Activated CD4-positive, CD25-positive, alpha-beta regulatory T cell (primary cell): ENCODE data around the gene TNNT2.

Experiments
- DNase-seq, 4 experiments: peaks; one replicate each; lab custom pipeline; 2025; lab: John Stamatoyannopoulos, UW

Gene TNNT2

GRCh38 chr1:201356701-201357100, 20.8 kb downstream of the TNNT2 start:
- no peak for DNase-seq

- no peak for DNase-seq
These were observed 21.2 kb downstream of the TNNT2 start for GRCh38 chr1:201356236-201356635.

DNA sequence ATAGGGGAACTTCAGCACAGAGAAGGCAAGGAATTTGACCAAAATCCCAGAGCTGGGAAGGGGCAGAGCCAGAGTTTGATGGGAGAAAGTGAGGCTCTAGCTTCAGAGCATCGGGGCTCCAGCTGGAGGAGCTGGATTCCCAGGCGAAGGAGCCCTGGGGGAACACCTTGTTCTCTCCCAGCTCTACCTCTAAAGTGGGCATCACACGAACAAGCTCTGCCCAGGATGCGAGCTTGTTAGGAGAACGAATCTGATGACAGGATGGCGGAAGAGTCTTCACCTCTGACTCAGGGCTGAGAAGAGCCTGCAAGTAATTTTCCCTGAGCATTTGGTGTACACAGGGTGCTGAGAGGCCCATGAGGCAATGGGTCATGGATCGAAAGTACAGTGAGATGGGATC, 22.0 kb downstream of the TNNT2 start:
- DNase-seq = no peak

DNA sequence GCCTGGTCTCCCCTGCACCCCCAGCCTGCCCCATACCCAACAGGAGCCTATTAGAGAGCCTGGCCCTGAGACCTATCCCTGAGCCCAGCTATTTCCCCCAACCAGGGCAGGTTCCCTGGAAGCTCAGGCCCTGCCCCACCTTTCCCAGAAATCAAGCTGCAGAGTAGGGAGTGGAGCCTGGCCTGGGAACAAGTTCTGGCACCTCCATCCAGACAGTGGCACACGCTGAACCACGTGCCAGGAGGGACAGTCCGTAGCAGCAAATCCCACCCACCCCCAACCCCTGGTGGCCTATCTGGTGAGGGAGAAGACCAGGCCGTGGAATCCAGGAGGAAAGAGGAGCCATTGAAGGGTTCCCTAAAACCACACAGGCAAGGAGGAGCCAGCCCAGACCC, 22.6 kb downstream of the TNNT2 start:
- no peak for DNase-seq

GRCh38 chr1:201354151-201354900, 23.2 kb downstream of the TNNT2 start:
- DNase-seq = no peak

DNA sequence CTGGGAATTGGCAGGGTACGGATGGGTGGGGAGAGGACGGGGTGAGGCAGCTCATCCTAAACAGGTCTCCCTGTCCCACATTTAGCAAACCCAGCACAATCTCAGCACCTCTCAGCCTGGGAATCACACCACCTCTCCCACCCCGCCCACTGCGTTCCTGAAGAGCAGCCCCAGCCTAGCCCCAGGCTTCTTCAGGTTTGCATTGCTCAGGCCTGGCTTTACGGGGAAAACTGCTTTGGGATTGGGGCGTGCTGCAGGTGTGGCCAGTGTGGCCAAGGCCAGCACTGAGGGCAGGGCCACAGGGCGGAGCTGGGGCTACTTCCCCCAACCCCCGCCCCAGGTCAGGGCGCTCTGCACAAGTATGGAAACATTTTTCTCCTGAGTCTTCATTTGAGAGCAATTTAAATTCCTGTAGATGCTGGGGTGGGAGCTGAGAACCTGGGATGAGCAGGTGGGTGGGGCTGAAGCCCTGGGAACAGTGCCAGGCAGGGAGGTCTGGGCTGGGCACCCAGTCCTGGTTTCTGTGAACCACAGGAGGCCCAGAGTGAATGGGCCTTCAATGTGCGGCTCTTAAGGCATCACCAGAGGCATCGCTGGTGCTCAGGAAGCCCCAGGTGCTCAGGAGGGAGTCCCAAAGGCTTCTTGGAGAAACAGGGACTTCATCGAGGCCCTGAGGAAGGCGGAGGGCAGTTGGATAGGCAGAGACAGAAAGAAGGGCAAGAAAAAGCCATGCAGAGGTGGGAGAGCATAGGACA, 24.1 kb downstream of the TNNT2 start:
- DNase-seq = no peak

GRCh38 chr1:201351617-201352016, 25.9 kb downstream of the TNNT2 start:
- no peak for DNase-seq

DNA sequence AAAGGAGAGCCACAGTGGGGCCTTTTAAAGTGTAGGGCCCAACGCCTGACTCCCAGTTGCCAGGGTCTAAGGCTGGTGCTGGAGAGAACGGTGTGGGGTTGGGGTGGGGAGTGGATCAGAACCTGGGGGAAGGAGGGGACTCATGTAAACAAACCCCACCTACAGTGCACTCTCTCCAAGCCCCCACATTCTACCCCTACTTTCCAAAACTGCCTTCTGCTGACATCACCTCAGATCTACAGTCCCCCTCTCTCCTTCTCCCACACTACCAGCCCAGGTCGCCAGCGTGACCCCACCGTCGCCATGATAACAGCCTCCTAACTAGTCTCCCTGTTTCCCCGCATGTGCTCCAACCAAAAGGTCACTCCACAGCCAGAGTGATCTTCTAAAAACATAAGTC, 26.6 kb downstream of the TNNT2 start:
- no peak for DNase-seq

DNA sequence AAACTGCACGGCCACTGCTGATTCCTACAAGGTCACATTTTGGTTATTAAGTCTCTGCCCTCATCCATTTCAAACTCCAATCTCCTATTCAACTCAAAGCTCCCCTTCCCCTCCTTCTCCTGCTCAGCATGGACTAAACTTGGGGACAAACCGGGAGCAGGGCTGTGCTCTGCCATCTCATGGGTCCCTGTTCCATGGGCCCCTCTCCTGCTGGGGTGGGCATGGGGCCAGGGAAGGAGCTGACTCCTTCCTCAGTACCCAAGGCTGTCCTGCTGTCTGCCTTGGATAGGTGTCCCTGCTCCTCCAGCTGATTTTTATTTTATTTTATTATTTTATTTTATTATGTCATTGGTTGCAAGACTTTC, 27.1 kb downstream of the TNNT2 start:
- DNase-seq = no peak

DNA sequence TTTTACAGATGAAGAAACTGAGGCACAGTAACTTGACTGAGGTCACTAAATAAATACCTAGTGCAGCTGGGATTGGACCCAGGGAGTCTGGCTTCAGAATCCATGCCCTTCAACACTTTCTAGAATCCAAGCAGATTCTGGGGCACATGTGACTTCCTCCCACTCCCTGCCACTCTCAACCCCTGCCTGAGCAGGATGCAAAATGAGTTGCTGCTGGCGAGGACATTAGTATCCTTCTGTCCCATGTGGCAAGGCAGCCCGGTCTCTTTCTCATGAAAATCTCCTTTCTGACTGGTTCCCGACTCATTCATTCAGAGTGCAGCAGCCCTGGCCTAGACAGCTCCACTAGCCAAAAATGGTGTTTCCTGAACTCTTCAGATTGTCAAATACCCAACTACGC, 28.4 kb downstream of the TNNT2 start:
- no peak for DNase-seq

DNA sequence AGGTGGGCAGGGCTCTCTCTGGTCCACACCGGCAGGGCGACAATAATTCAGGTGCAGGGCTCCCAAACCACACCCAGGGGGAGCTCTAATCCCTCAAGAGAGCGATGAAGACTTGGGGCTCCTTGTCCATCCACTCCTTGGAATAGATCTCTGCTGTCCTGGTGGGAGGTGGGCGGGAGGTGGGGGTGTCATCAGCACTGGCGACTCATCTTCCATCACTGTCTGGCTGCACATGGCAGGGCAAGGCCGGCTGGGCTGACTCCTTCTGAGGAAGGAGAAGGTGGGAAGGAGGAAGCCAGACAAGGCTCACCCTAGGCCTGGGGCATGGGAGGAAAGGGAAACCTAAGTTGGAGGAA, 29.3 kb downstream of the TNNT2 start:
- no peak for DNase-seq

DNA sequence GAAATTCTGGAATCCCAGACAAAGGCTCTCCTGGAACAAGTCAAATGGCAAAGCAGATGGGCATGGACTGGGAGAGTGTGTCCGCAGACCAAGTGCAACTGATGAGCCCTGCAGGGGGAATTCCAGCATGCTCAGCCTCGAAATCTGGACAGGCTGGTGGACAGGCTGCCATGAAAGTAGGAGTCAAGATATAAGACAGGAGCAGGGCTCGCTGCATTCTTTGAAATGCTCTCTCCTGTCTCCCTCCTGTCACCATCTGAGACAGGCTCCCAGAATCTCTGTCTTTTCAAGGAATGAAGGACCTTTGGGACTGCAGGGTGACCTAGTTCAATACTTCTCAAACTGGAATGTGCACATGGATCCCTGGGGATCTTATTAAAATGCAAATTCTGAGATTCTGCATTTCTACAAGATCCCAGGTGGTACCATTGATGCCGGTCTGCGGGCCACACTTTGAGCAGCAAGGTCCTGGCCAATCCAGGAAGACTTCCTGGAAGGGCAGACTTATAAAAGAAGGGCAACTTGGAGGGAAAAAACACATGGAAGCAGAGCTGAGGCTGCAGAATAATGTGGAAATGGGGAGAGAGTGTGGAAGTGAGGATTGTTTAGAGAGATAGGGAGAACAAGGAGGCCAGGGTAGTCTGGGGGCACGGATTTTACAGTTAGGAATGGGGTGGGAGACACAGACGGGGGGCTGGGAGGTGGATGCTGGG, 29.8 kb downstream of the TNNT2 start:
- no peak for DNase-seq

DNA sequence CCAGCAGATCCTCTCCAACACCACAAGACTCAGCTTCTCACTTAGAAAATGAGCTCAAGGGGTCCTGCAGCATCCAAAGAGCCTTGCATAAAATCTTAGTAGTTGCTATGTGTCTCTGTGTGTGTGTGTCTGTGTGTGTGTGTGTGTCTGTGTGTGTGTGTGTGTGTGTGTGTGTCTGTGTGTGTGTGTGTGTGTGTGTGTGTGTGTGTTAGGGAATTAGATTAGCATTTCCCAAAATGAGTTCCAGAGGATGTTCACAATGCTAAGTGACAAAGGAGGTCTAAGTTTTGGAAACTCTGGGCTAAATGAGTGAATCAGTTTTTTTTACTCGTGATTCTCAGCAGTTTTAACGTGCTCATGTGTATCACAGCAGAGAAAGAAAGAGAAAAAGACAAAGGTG, 30.5 kb downstream of the TNNT2 start:
- DNase-seq = no peak

DNA sequence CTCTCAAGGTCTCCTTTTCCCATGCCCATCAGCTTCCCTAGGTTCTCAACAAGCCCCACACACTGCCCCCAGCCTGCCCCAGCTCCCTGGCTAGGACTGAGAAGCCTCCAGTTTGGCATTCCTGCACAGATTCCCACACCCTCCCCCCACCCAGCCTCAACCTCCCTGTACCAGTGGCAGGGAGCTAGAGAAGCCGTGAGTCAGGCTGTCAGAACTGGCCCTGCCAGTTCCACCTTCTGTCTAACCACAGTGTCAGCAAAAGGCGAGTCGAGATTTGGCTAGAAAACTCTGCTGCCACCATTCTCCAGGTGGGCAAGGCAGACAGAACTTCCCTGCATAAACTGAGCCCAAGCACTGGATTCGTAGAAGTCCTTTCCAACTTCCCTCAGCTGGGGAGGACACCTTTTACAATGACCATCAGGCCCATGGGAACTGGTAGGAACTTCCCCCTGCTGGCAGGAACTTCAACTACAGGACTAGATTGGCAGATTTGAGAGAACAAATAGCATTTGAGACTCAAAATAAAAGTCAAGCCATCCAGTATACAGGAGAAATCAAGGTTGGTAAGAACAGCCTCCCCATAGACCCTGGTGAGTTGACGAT, 31.0 kb downstream of the TNNT2 start:
- no peak for DNase-seq

GRCh38 chr1:201345081-201345355, 32.5 kb downstream of the TNNT2 start:
- no peak for DNase-seq

DNA sequence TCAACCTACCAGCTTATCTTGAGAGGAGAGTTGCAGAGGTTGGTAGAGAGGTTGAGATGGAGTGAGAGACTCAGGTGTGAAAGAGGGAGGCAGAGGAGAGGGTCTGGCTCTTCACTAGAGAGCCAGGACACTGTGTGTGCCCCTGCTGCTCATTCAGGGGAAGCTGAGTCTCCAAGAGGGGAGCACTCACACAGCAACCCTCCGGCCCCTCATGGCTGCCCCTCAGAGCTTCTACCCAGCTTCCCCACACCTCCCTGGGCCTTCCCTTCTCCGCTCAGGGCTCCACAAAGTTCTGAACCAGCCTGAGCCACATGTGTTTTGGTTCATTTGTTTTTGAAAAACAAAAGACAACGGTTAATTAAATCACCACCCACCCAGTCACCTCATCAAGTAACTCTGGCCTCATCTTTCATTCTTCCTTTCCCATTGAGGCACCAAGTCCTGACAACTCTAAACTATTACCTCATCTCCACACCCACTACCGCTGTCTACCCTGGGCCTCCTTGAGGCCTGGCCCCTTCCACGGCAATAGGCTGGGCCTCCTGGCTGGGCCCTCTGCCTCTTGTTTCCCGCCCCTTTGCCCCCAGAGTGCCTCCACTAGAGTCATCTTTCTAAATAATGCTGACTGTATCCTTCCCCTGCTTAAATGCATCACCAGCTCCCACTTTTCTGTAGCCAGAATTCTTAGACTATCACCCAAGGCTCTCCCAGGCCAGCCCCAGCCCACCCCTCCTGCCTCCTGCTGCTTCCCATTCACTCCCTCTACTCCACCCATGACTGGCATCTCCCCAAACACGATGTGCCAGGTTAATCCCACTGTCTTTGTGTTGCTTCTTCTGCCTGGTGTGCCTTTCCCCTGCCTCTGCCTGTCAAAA, 33.0 kb downstream of the TNNT2 start:
- no peak for DNase-seq

DNA sequence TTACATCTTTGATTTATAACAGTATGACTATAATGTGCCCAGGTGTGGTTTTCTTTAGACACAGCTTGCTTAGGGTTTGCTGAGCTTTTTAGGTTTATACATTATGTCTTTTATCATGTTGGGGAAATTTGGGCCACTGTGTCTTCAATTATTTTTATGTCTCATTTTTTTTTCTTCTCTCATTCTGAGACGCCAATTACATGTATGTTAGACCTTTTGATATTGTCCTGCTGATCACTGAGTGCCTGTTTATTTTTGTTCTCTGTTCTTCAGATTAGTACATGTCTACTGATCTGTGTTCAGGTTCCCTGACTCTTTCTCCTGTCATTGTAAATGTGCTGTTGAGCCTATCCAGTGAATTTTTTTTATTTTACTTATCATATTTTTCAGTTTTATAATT, 36.1 kb downstream of the TNNT2 start:
- DNase-seq = no peak

DNA sequence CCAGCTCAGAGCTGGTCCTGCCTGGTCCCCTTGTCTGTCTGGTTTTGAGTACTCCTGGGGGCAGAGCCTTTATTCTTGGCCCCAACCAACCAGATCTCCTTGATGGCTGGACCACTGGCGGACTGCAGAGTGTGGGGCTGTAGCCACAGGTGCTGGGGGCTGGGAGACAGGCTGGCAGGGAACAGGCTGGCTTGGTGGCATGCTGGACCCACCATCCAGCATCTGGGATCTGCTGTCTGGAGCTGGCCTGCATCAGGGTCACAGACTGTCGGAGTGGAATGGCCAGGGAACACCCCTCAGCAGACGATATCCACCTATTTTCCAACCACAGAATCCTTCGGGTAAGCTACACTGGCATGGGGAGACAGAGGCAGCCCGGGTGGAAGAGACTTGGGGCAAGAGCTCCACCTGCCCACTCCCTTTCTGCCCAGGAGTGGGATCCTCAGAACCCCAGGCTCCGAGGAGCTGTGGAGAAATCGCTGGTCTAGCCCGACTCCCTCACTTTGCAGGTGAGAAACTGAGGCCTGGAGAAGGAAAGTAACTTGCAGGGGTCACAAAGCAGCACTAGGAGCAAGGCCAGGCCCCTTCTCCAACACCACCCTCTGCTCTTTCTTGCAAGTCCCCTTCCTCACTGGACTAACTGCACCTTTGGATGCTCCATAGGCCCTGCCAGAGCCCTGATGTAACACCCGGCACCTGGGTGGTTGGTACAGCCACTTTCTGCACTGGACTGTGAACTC, 40.6 kb downstream of the TNNT2 start:
- DNase-seq = no peak

GRCh38 chr1:201335901-201336300, 41.6 kb downstream of the TNNT2 start:
- DNase-seq = no peak

DNA sequence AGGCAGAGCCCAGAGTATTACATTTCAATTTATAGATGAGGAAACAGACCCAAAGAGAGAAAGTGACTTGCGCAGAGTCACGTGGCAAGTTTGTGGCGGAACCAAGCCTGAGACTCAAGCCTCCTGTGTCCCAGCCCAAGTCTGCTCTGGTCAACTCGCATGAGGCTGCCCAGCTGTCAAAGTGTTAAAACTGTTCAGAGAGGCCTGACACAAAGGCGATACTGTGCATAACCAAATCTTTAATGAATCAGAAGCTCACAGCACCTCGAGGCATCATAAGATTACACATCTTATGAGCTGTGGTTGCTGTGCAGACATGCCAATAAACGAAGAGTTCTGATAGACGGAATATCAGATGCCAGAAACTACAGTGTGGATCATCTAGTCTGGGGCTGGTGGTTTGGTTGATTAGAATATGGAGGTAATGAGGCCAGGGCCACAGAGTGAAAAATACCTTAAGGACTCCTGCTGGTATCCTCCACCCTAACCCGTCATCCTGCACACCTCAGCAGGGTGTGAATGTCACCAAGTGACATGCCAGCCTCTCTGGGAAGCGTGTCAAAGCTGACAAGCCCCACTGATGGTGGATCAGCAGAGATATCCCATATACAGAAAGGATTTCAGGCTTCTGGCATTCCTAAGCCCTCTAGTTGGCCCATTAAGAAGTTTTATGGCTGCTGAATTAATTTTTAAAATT, 42.2 kb downstream of the TNNT2 start:
- no peak for DNase-seq
